HL-60 (cell line): ENCODE measurements around the gene PLXNA2.

Experiments
- DNase-seq, 2 experiments: peaks; one replicate each; pipeline ENCODE4 v3.0.0-alpha.2; 2010 to 2020; ENCODE audit warnings: low read depth in 1 of 2, low spot score in 1 of 2
- H3K27ac ChIP-seq: fragments of 250-450 bp; sonication (Bioruptor Pico); replicated peaks from 2 replicates; pipeline ENCODE4 v1.5.1; 2020; ENCODE audit warnings: mild to moderate bottlenecking, moderate library complexity
- H3K27me3 ChIP-seq: fragments of 250-450 bp; sonication (Bioruptor Pico); 2 replicates; pipeline ENCODE4 v1.5.1; 2021; ENCODE audit warnings: mild to moderate bottlenecking, moderate library complexity; ENCODE audit not compliant: insufficient read depth, poor library complexity, severe bottlenecking
- H3K4me3 ChIP-seq: replicated peaks from 2 replicates; pipeline ENCODE4 v1.5.1; 2011; ENCODE audit warnings: mild to moderate bottlenecking, control low read depth, low read length; ENCODE audit not compliant: insufficient read depth
- CTCF ChIP-seq: IDR thresholded peaks from one replicate; pipeline ENCODE4 v1.5.1; 2011; ENCODE audit warnings: low read length, control low read depth, inconsistent platforms; ENCODE audit not compliant: insufficient read depth
- GABPA ChIP-seq: IDR thresholded peaks from 2 replicates; pipeline ENCODE4 v1.6.1; 2012; ENCODE audit warnings: low read depth
- POLR2AphosphoS5 ChIP-seq: IDR thresholded peaks from 2 replicates; pipeline ENCODE4 v1.6.1; 2012; ENCODE audit warnings: low read depth
- REST ChIP-seq: IDR thresholded peaks from 2 replicates; pipeline ENCODE4 v1.6.1; 2012; ENCODE audit warnings: low read depth; ENCODE audit not compliant: insufficient replicate concordance
- SPI1 ChIP-seq: IDR thresholded peaks from 2 replicates; pipeline ENCODE4 v1.6.1; 2012; ENCODE audit warnings: low read depth, mild to moderate bottlenecking, borderline replicate concordance

The PLXNA2 gene

GRCh38 chr1:208265122-208265469 lies 20.9 kb upstream of the PLXNA2 start:
- H3K27ac ChIP-seq, result no peak overlapping the region
- no peak overlapping the region for H3K4me3 ChIP-seq
- TF ChIP-seq POLR2AphosphoS5, result no peak
- no peak for TF ChIP-seq REST
- TF ChIP-seq SPI1, result no peak
- no peak for TF ChIP-seq GABPA
- no peak for TF ChIP-seq CTCF
- no peak for DNase-seq
- H3K27me3 ChIP-seq, result peaks cover 5% of the 10 kb centered on the region

- H3K27me3 ChIP-seq, result peaks cover 3% of the 10 kb centered on the region
- no peak overlapping the region for H3K27ac ChIP-seq
- TF ChIP-seq REST, result no peak
- TF ChIP-seq SPI1, result no peak
- TF ChIP-seq POLR2AphosphoS5, result no peak
- TF ChIP-seq GABPA, result no peak
- TF ChIP-seq CTCF, result no peak
- H3K4me3 ChIP-seq, result no peak overlapping the region
- DNase-seq, result no peak
Observed at GRCh38 chr1:208264469-208265121, 20.4 kb upstream of the PLXNA2 start.

- DNase-seq, result no peak
- peaks cover 3% of the 10 kb centered on the region for H3K27me3 ChIP-seq
- no peak overlapping the region for H3K27ac ChIP-seq
- no peak overlapping the region for H3K4me3 ChIP-seq
- TF ChIP-seq CTCF (no peak), POLR2AphosphoS5 (no peak), REST (no peak), GABPA (no peak), SPI1 (no peak)
Observed at GRCh38 chr1:208261874-208262273, 17.7 kb upstream of the PLXNA2 start.
